Stimulated activated CD4-positive, alpha-beta T cell treated with anti-CD3 and anti-CD28 coated beads, Interleukin-15, amount 100 ng/mL, for 24 hours (primary cell): ENCODE measurements around the gene SH3PXD2A.

Experiments
- DNase-seq: peaks from one replicate; pipeline ENCODE4 v3.0.0-alpha.2; 2020

Gene SH3PXD2A

GRCh38 chr10:103658049-103658577 lies 197.3 kb downstream of the SH3PXD2A start:
- DNase-seq, result no peak

DNA sequence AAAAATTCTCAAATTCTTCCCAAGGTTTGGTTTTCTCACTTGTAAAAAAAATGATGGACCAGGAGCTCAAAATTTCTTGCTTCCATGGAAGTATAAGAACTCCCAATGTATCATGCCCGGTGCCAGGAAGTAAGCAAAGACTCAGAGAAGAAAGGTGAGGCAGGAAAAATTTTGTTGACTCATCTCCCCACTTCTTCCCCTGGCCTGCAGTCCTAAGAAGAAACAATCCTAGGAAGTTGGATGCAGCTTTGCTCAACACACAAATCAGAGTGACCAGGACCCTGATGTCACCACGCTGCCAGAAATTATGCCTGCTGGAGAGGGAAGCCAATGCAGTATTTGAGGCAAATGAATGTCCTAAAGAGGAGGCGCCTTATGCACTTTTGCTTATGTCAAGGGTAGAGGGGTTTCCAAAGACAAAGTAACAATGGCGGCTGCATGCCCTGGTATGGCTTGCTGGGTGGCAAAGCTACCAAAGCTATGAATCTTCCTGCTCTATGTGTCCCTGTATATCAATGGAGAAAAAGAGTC lies 198.2 kb downstream of the SH3PXD2A start:
- DNase-seq, result no peak

GRCh38 chr10:103654925-103655324 lies 200.5 kb downstream of the SH3PXD2A start:
- DNase-seq, result no peak

DNA sequence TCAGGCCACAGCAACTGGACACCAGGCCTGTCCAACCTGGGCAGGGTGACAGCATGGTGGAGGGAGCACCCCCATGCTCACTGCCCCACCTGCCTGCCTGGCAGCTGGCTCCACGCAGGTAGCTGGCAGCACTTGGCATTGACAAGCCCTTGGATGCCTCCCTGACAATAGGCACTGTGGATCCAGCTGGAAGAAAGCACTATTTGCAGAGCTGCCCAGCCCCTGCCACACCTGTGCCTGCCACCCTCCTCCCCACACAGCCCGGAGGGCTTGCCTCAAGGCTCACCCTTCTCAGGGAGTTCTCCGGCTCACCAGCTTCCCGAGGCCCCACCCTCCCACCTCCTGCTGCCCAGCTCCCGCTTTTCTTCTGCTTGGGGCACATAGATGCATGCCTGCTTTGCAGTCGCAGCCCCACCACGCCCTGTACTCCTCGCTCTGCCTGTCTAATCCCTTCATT lies 201.8 kb downstream of the SH3PXD2A start:
- no peak for DNase-seq

DNA sequence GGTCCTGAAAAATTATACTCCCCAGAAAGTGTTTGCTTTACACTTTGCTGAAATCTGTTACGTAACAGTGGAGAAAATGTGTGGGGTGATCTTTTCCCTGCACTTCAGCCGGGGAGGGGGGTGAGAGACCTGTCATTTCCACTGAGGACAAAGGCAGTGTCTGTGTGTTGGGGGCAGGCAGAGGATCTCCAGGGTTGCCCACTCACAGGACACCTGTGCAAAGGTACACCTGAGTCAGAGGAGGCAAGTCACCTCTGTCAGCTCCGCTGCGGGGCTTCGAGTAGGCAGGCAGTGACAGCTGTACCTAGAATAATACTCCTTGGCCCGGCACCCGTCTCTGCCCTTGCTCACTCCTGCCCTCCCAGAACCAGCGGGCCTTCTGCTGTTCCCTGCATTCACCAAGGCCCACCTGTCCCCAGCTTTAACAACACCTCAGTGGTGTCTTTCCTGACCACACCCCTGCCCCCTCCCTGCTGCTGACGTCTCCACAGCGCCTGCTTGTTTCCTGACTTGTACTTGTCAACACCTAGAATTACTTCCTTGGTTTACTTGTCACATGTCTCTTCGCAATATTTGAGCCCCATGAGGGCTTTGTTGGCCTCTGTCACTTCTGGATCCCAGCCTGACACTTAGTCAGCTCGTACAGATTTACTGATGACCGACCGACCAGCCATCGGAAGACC lies 202.6 kb downstream of the SH3PXD2A start:
- DNase-seq, result no peak

- DNase-seq, result no peak
Measured at GRCh38 chr10:103651783-103652476, 203.4 kb downstream of the SH3PXD2A start.

DNA sequence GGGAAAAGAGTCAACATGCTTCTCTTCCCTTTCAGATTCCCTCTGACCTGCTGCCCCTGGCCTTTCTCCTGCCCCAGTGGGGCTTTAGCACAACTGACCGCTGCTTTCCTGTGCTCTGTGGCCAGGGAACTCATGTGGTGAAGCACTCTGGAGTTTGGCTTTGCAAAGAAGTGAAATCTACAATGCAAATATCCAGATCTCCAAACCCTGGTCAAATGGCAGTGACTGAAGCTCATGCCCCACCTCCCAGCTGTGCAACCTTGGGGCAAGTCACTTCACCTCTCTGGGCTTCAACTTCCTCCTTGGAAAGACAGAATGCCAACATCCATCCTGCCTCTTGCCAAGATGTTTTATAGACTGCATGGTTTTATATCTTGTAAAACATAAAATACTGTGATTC lies 204.0 kb downstream of the SH3PXD2A start:
- no peak for DNase-seq

DNA sequence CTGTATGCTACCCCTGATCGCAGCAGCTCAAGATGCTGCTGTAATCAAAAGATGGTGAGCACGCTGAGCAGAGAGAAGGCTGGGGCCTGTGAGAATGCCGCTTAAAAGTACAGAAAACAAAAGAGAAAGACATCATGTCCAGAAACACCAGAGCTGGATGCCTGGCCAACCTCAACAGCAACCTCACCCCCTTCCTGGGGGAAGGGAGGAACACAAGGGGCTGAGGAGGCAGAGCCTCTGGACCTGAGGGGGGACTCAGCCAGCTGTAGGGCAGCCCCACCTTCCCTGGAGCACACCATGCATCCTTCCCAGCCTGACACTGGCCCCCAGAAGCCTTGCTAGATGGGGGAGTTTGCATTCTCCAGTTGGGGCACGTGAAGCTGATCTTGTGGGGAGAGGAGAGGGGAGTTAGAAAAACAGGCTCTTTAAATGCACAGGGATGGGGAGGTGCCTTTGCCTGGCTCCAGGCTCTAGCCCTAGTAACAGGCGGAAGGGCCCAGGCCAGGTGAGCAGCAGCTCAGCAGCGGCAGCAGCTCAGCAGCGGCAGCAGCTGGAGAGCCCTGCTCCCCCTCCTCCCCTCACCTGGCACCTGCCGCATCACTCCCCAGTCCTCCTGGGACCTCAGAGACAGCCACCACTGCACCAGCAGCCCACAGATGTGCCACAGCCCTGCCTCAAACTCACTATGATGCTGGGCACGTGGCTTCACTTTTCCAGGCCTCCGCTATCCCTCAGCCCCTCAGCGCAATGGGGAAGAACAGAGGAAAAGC lies 205.5 kb downstream of the SH3PXD2A start:
- DNase-seq, result no peak

DNA sequence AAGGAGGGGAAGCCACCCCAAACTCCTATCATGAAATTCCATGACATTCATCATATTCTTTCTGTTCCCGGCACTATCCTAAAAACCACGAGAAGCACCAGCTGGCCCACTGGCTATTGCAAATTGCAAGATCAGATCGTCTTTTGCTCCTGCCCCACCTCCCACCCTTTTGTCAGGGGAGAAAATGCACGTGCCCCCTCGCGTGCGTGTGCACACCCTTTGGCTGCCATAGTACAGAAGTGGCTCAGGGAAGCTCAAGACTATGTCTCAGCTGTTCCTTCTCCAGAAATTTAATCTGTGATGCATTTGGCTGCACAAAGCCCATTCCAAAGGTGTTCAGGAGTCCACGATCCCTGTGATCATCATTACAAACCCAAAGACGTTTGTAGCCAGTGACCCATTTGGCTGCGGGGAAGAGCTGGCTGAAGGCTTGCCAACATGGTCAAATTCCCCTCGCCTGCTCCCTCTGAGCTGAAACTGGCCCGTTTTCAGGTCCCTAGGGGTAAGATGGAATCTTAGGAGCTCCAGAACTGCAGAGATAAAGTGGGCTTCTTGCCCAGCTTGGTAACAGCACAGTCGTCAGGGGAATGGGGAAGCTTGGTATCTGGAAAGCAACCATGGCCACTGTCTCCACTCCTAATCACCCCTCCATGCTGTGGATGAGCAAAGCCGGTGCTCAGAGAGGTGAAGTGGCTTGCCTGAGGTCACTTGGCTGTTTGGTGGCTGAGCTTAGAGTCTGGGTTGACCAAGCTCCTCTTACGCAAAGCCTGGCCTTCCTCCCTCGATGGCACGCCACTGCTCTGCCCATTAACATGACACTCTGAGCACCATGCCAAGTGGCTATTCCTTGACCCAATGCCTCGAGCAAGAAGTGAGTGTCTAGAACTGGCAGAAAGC lies 206.5 kb downstream of the SH3PXD2A start:
- no peak for DNase-seq

GRCh38 chr10:103648251-103648635 lies 207.1 kb downstream of the SH3PXD2A start:
- DNase-seq, result no peak

- no peak for DNase-seq
Measured at GRCh38 chr10:103646304-103646703, 209.1 kb downstream of the SH3PXD2A start.

DNA sequence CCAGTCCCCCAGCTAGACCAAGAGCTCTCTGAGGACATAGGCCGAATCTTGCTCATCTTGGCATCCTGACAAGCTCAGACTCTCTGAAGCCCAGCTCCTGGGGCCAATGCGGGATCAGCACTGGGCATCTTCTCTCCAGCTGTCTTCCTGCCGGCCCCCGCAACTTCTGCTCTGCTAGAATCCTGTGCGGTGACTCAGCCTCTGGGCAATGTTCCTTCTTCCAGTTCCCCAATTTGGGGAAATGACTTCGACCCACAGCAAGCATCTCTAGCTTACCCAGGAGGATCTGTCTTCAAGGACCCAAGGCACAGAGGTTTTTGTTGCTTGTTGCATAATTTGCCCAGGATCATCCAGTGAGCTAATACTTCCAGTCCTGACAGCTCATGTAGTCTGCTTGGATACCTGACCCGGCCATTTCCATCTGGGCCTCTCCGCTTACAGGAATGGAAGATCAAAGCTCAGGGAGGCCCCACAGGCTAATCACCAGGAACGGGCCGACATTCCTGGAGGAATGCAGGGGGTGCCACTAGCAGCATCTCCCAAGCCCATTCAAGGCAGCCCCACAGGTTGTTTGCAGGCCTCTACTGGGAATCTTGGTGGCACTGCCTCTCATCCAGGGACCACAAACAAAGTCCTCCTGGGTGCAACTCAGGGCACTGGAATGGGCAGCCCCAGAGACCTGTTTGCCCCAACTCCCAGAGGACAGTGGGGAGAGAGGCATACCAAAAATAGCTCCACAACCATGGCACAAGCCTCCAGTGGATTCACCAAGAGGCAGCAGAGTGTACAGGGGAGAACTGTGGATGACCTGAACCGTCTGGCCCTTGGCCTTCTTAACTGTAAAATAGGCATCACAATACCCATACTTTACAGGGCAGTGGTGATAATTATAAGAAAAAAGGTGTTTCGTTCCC lies 210.0 kb downstream of the SH3PXD2A start:
- no peak for DNase-seq

DNA sequence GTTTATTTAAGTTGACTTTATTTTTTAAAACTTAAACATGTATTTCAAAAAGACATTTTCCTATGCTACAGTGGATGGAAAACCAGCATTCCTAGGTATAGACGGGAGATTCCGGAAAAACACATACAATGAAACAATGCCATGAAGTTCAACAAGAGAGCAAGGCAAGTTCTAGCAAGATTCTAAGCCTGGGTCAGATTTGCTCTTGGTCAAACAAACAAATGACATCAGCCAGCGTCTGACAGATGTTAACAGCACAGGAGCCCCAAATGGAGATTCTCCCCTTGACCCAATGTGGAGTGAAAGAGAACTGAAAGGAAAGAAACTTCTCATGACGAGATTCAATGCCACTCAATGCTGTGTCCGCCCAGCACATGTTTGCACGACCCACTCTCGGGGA lies 212.0 kb downstream of the SH3PXD2A start:
- no peak for DNase-seq

DNA sequence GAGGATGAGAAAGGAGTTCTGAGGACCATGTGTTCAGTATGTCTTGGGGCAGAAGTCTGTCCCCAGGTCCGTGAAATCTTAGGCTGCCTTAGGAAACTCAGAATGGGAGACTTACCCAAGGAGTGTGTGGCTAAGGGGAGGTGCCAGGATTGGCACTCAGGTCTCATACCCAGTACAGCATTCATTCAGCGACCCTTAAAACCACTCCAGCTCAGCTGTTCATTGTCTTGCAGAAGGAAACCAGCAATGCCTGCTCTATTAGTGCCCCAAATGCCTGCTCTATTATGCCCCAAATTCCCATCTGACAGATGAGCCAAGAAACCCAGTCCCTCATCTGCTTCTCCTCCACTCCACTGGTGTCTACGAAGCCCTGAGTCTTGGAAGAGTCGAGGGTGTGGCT lies 214.1 kb downstream of the SH3PXD2A start:
- no peak for DNase-seq

- no peak for DNase-seq
Measured at GRCh38 chr10:103640436-103641181, 214.8 kb downstream of the SH3PXD2A start.

- no peak for DNase-seq
Measured at GRCh38 chr10:103638948-103639347, 216.4 kb downstream of the SH3PXD2A start.

DNA sequence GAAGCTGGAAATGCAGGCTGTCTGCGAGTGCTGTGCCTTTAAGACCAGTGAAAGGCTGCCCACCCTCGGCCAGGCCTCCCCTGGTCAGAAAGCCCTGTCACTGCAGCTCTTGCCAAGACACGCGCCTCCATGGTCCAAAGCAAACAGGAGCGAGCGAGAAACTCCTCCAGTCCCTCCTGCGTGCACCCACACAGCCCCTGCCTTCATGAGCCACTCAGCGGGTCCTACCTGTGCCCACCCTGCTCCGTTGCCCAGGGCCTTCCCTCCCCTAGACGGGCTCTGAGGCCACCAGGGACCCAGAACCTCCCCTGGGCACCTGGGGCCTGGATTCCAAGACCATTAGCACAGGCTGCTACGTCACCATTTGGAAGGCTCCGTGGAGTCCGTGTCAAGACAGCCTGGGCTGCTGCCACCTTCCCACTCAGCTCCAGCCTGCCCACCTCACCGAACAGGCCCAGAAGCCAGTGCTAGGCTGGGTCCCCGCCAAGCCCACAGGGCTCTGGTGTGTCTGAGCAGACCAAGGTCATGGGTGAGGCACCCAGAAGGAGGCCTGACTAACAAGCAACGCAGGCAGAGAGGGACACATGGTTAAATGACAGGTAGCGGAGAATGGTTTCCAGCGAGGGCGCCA lies 217.3 kb downstream of the SH3PXD2A start:
- no peak for DNase-seq

GRCh38 chr10:103637011-103637410 lies 218.4 kb downstream of the SH3PXD2A start:
- no peak for DNase-seq

- DNase-seq, result no peak
Measured at GRCh38 chr10:103636492-103636891, 218.9 kb downstream of the SH3PXD2A start.

GRCh38 chr10:103635580-103635979 lies 219.8 kb downstream of the SH3PXD2A start:
- no peak for DNase-seq
